HepG2 (cell line): ENCODE data around the gene HS3ST3B1. TPM values are rescaled to one million over a fixed set of nuclear protein-coding genes. Genes with fewer than 3 reads are reported as not detected.
A peak's percentile ranks its signal among the peaks of the same experiment; 100 is the strongest.

ENCODE experiments used
- CHD4 ChIP-seq: fragments of 200-600 bp; sonication (generic); IDR thresholded peaks from 2 replicates; pipeline ENCODE4 v1.7.0; 2017; ENCODE audit warnings: mild to moderate bottlenecking, low read length, borderline replicate concordance
- DMAP1 ChIP-seq: IDR thresholded peaks from 2 replicates; pipeline ENCODE4 v1.6.1; 2016
- FOXK2 ChIP-seq: fragments of 450-650 bp; IDR thresholded peaks from 2 replicates; pipeline ENCODE4 v1.6.1; 2016
- GLI4 ChIP-seq: sonication (generic); formaldehyde crosslinking; IDR thresholded peaks from 2 replicates; pipeline ENCODE4 v1.5.1; 2020; ENCODE audit warnings: missing genetic modification reagents, mild to moderate bottlenecking, moderate library complexity, borderline replicate concordance
- HNF4A ChIP-seq: sonication (generic); formaldehyde crosslinking; IDR thresholded peaks from 2 replicates; pipeline ENCODE4 v1.4.0; 2020; ENCODE audit warnings: missing genetic modification reagents
- HOXA9 ChIP-seq: sonication (generic); formaldehyde crosslinking; IDR thresholded peaks from 2 replicates; pipeline ENCODE4 v1.8.1; 2022; ENCODE audit warnings: missing genetic modification reagents, mild to moderate bottlenecking, moderate library complexity, borderline replicate concordance
- IKZF5 ChIP-seq: IDR thresholded peaks from 2 replicates; pipeline ENCODE4 v1.6.1; 2018; ENCODE audit warnings: missing genetic modification reagents, mild to moderate bottlenecking, missing compliant biosample characterization
- PAWR ChIP-seq: sonication (generic); formaldehyde crosslinking; IDR thresholded peaks from 2 replicates; pipeline ENCODE4 v1.4.0; 2020; ENCODE audit warnings: missing genetic modification reagents, mild to moderate bottlenecking, borderline replicate concordance
- SMARCE1 ChIP-seq: fragments of 450-650 bp; IDR thresholded peaks from 2 replicates; pipeline ENCODE4 v1.6.1; 2017; ENCODE audit warnings: borderline replicate concordance
- SOX5 ChIP-seq: IDR thresholded peaks from 2 replicates; pipeline ENCODE4 v1.6.1; 2016; ENCODE audit warnings: borderline replicate concordance
- SP4 ChIP-seq: sonication (generic); formaldehyde crosslinking; IDR thresholded peaks from 2 replicates; pipeline ENCODE4 v1.8.1; 2023; ENCODE audit warnings: mild to moderate bottlenecking, missing genetic modification reagents
- ZBTB7A ChIP-seq: sonication (generic); formaldehyde crosslinking; IDR thresholded peaks from 2 replicates; pipeline ENCODE4 v1.8.0; 2022; ENCODE audit warnings: mild to moderate bottlenecking, missing genetic modification reagents
- ZNF577 ChIP-seq: sonication (generic); formaldehyde crosslinking; IDR thresholded peaks from 2 replicates; pipeline ENCODE4 v1.4.0; 2020; ENCODE audit warnings: mild to moderate bottlenecking, low read depth, missing genetic modification reagents, borderline replicate concordance
- ZNF781 ChIP-seq: sonication (generic); formaldehyde crosslinking; IDR thresholded peaks from 2 replicates; pipeline ENCODE4 v1.5.1; 2020; ENCODE audit warnings: borderline replicate concordance, mild to moderate bottlenecking, missing genetic modification reagents; ENCODE audit errors: not compliant biosample characterization
- ZSCAN29 ChIP-seq: sonication (generic); formaldehyde crosslinking; conservative IDR thresholded peaks from 2 replicates; pipeline ENCODE4 v1.4.0; 2020; ENCODE audit warnings: mild to moderate bottlenecking, missing genetic modification reagents
- ZSCAN9 ChIP-seq: IDR thresholded peaks from 2 replicates; pipeline ENCODE4 v1.6.1; 2016; ENCODE audit warnings: borderline replicate concordance
- polyA plus RNA-seq, 8 experiments: library from polyadenylated mRNA; depleted of rRNA in 3 of 8; stranded (reverse) in 7 of 8; unstranded in 1 of 8; fragments of >200 nt; fragmentation: Illumina TruSeq in 4 of 8; extraction: Trizol in 4 of 8; gene quantifications; 2 replicates each; pipeline versions ENCODE4 v1.2.1 to v1.2.3, GENCODE V29; 2011 to 2016; ENCODE audit warnings: low read depth in 4 of 8, missing spikeins in 1 of 8, mixed read lengths in 1 of 8; ENCODE audit not compliant: insufficient read depth in 1 of 8
- total RNA-seq, 5 experiments: library from RNA; depleted of rRNA; stranded (reverse); fragments of >200 nt; fragmentation: Illumina TruSeq; extraction: Trizol; gene quantifications; 2 replicates each; pipeline ENCODE4 v1.2.3, GENCODE V29; 2016; ENCODE audit warnings: low read depth in 1 of 5
- TF ChIP-seq, protein P1 (sequence below): sonication (generic); formaldehyde crosslinking; IDR thresholded peaks from 2 replicates; pipeline ENCODE4 v1.4.0; 2020; ENCODE audit warnings: mild to moderate bottlenecking, low read depth, missing genetic modification reagents
- TF ChIP-seq, protein P2 (sequence below): sonication (generic); formaldehyde crosslinking; IDR thresholded peaks from 2 replicates; pipeline ENCODE4 v1.8.0; 2022; ENCODE audit warnings: mild to moderate bottlenecking, missing genetic modification reagents
- TF ChIP-seq, protein P3 (sequence below): sonication (generic); formaldehyde crosslinking; IDR thresholded peaks from 2 replicates; pipeline ENCODE4 v1.9.0; 2021; ENCODE audit warnings: missing genetic modification reagents, borderline replicate concordance

The HS3ST3B1 gene
- total and polyA plus RNA-seq, 2 of the 13 experiments (the other 11 are each of a cell fraction or from before 2014, with no cell fraction given): 15.7 to 39.5 TPM

- TF ChIP-seq, protein P1, sequence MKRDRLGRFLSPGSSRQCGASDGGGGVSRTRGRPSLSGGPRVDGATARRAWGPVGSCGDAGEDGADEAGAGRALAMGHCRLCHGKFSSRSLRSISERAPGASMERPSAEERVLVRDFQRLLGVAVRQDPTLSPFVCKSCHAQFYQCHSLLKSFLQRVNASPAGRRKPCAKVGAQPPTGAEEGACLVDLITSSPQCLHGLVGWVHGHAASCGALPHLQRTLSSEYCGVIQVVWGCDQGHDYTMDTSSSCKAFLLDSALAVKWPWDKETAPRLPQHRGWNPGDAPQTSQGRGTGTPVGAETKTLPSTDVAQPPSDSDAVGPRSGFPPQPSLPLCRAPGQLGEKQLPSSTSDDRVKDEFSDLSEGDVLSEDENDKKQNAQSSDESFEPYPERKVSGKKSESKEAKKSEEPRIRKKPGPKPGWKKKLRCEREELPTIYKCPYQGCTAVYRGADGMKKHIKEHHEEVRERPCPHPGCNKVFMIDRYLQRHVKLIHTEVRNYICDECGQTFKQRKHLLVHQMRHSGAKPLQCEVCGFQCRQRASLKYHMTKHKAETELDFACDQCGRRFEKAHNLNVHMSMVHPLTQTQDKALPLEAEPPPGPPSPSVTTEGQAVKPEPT: no peak
- no peak for TF ChIP-seq SP4 (CRISPR knock-in tag)
- no peak for TF ChIP-seq ZSCAN9
- TF ChIP-seq CHD4: no peak
- TF ChIP-seq HNF4A: peak; percentile 33; the same call in 1 of the 2 replicates
- no peak for TF ChIP-seq ZSCAN29 (CRISPR knock-in tag)
- TF ChIP-seq ZBTB7A (CRISPR knock-in tag): no peak
- 0 out of 2 replicates have a peak, but pooled peaks have one; percentile 9 for TF ChIP-seq SOX5 (CRISPR knock-in tag)
- TF ChIP-seq ZNF577 (CRISPR knock-in tag): no peak
- no peak for TF ChIP-seq HOXA9 (CRISPR knock-in tag)
- no peak for TF ChIP-seq SMARCE1
- TF ChIP-seq, protein P2, sequence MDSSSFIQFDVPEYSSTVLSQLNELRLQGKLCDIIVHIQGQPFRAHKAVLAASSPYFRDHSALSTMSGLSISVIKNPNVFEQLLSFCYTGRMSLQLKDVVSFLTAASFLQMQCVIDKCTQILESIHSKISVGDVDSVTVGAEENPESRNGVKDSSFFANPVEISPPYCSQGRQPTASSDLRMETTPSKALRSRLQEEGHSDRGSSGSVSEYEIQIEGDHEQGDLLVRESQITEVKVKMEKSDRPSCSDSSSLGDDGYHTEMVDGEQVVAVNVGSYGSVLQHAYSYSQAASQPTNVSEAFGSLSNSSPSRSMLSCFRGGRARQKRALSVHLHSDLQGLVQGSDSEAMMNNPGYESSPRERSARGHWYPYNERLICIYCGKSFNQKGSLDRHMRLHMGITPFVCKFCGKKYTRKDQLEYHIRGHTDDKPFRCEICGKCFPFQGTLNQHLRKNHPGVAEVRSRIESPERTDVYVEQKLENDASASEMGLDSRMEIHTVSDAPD: no peak
- no peak for TF ChIP-seq ZNF781 (CRISPR knock-in tag)
- TF ChIP-seq GLI4: 0 out of 2 replicates have a peak, but pooled peaks have one; percentile 54
- TF ChIP-seq PAWR: no peak
- TF ChIP-seq, protein P3, sequence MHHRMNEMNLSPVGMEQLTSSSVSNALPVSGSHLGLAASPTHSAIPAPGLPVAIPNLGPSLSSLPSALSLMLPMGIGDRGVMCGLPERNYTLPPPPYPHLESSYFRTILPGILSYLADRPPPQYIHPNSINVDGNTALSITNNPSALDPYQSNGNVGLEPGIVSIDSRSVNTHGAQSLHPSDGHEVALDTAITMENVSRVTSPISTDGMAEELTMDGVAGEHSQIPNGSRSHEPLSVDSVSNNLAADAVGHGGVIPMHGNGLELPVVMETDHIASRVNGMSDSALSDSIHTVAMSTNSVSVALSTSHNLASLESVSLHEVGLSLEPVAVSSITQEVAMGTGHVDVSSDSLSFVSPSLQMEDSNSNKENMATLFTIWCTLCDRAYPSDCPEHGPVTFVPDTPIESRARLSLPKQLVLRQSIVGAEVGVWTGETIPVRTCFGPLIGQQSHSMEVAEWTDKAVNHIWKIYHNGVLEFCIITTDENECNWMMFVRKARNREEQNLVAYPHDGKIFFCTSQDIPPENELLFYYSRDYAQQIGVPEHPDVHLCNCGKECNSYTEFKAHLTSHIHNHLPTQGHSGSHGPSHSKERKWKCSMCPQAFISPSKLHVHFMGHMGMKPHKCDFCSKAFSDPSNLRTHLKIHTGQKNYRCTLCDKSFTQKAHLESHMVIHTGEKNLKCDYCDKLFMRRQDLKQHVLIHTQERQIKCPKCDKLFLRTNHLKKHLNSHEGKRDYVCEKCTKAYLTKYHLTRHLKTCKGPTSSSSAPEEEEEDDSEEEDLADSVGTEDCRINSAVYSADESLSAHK: no peak
- TF ChIP-seq IKZF5: no peak
- no peak for TF ChIP-seq DMAP1 (CRISPR knock-in tag)
- TF ChIP-seq FOXK2: no peak
These were observed 61.1 kb downstream of the HS3ST3B1 start (continued) for GRCh38 chr17:14361945-14362508.
